ENCODE results near the gene PRRC2B. TPM values are rescaled to one million over a fixed set of nuclear protein-coding genes. Genes with fewer than 3 reads are reported as not detected.

Gene PRRC2B
- total and polyA plus RNA-seq, 2 of the 8 experiments (the other 6 are each of a cell fraction or from before 2014, with no cell fraction given), result 37.3 to 249 TPM

DNA sequence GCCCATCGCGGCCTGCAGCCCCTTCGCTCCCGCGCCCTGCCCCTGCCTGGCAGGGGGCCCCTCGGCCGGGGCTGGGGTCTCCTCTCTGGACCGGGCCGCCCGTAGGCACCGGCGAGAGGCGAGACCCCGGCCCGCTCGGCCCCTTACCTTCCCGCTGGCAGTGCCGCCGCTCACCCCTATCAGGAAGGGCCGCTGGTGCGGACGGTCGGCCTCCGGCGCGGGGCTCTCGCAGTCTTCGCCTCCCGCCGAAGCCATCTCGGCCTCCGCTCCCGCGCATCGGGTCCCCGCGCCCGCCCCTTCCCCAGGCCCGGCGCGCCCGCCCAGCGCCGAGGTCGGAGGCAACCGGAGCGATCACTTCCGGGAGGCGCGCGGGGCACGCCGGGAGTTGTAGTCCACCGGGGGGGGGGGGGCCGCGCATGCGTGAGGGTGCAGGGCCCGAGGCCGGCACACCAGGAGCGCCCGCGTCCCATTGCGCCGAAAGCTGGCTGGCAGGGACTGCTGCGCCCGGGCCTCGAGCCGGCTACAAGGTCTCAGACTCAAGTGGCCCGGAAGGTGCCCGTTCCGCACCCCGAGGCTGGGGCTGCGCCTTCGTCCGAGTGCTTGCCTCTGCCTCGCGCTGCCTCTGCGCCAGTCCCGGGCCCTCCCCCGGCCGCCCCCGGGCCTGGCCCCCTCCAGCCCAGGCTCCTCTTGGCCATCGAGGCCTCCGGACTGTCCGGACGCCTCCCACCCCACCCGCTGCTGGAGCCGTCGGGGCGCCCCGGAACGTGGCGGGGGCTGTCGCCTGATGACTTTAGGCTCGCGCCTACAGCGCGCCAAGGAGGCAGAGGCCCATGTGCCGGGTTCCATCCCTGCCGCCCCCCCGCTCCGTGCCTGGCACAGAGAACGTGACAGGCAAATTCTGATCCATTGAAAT is 137.3 kb downstream of the PRRC2B start, which contains the start of gene UCK1 (continued):
- no peak for TF ChIP-seq POU5F1 (IDR thresholded peaks at IDR 0.05; ENCODE audit: low read depth, low read length)
- no peak for TF ChIP-seq TAF7 (optimal IDR thresholded peaks at IDR 0.05; ENCODE audit: borderline replicate concordance, low read depth, low read length)
- TF ChIP-seq, protein P1, sequence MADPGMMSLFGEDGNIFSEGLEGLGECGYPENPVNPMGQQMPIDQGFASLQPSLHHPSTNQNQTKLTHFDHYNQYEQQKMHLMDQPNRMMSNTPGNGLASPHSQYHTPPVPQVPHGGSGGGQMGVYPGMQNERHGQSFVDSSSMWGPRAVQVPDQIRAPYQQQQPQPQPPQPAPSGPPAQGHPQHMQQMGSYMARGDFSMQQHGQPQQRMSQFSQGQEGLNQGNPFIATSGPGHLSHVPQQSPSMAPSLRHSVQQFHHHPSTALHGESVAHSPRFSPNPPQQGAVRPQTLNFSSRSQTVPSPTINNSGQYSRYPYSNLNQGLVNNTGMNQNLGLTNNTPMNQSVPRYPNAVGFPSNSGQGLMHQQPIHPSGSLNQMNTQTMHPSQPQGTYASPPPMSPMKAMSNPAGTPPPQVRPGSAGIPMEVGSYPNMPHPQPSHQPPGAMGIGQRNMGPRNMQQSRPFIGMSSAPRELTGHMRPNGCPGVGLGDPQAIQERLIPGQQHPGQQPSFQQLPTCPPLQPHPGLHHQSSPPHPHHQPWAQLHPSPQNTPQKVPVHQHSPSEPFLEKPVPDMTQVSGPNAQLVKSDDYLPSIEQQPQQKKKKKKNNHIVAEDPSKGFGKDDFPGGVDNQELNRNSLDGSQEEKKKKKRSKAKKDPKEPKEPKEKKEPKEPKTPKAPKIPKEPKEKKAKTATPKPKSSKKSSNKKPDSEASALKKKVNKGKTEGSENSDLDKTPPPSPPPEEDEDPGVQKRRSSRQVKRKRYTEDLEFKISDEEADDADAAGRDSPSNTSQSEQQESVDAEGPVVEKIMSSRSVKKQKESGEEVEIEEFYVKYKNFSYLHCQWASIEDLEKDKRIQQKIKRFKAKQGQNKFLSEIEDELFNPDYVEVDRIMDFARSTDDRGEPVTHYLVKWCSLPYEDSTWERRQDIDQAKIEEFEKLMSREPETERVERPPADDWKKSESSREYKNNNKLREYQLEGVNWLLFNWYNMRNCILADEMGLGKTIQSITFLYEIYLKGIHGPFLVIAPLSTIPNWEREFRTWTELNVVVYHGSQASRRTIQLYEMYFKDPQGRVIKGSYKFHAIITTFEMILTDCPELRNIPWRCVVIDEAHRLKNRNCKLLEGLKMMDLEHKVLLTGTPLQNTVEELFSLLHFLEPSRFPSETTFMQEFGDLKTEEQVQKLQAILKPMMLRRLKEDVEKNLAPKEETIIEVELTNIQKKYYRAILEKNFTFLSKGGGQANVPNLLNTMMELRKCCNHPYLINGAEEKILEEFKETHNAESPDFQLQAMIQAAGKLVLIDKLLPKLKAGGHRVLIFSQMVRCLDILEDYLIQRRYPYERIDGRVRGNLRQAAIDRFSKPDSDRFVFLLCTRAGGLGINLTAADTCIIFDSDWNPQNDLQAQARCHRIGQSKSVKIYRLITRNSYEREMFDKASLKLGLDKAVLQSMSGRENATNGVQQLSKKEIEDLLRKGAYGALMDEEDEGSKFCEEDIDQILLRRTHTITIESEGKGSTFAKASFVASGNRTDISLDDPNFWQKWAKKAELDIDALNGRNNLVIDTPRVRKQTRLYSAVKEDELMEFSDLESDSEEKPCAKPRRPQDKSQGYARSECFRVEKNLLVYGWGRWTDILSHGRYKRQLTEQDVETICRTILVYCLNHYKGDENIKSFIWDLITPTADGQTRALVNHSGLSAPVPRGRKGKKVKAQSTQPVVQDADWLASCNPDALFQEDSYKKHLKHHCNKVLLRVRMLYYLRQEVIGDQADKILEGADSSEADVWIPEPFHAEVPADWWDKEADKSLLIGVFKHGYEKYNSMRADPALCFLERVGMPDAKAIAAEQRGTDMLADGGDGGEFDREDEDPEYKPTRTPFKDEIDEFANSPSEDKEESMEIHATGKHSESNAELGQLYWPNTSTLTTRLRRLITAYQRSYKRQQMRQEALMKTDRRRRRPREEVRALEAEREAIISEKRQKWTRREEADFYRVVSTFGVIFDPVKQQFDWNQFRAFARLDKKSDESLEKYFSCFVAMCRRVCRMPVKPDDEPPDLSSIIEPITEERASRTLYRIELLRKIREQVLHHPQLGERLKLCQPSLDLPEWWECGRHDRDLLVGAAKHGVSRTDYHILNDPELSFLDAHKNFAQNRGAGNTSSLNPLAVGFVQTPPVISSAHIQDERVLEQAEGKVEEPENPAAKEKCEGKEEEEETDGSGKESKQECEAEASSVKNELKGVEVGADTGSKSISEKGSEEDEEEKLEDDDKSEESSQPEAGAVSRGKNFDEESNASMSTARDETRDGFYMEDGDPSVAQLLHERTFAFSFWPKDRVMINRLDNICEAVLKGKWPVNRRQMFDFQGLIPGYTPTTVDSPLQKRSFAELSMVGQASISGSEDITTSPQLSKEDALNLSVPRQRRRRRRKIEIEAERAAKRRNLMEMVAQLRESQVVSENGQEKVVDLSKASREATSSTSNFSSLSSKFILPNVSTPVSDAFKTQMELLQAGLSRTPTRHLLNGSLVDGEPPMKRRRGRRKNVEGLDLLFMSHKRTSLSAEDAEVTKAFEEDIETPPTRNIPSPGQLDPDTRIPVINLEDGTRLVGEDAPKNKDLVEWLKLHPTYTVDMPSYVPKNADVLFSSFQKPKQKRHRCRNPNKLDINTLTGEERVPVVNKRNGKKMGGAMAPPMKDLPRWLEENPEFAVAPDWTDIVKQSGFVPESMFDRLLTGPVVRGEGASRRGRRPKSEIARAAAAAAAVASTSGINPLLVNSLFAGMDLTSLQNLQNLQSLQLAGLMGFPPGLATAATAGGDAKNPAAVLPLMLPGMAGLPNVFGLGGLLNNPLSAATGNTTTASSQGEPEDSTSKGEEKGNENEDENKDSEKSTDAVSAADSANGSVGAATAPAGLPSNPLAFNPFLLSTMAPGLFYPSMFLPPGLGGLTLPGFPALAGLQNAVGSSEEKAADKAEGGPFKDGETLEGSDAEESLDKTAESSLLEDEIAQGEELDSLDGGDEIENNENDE (IDR thresholded peaks at IDR 0.05; ENCODE audit: insufficient replicate concordance, low read length), result no peak
- no peak for TF ChIP-seq BACH1 (IDR thresholded peaks at IDR 0.05; ENCODE audit: low read length)
- no peak for TF ChIP-seq BRCA1 (IDR thresholded peaks at IDR 0.05; ENCODE audit: low read depth, low read length)
- TF ChIP-seq SIRT6 (IDR thresholded peaks at IDR 0.05; ENCODE audit: low read length), result no peak
- no peak for TF ChIP-seq HDAC6 (IDR thresholded peaks at IDR 0.05; ENCODE audit: low read depth, low read length)
- TF ChIP-seq SP4 (IDR thresholded peaks at IDR 0.05; ENCODE audit: low read length), result no peak
- TF ChIP-seq FOSL1 (IDR thresholded peaks at IDR 0.05; ENCODE audit: insufficient read depth, low read depth, low read length), result no peak
- TF ChIP-seq, protein P2, sequence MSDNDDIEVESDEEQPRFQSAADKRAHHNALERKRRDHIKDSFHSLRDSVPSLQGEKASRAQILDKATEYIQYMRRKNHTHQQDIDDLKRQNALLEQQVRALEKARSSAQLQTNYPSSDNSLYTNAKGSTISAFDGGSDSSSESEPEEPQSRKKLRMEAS (IDR thresholded peaks at IDR 0.05), result no peak; the same call in 1 of the 2 replicates

All from H1 (cell line).